ENCODE results near the gene RBKS. TPM values are rescaled to one million over a fixed set of nuclear protein-coding genes. Genes with fewer than 3 reads are reported as not detected.

RBKS gene
- total RNA-seq, result 0.33 and 0.86 TPM in 2 replicates

DNA sequence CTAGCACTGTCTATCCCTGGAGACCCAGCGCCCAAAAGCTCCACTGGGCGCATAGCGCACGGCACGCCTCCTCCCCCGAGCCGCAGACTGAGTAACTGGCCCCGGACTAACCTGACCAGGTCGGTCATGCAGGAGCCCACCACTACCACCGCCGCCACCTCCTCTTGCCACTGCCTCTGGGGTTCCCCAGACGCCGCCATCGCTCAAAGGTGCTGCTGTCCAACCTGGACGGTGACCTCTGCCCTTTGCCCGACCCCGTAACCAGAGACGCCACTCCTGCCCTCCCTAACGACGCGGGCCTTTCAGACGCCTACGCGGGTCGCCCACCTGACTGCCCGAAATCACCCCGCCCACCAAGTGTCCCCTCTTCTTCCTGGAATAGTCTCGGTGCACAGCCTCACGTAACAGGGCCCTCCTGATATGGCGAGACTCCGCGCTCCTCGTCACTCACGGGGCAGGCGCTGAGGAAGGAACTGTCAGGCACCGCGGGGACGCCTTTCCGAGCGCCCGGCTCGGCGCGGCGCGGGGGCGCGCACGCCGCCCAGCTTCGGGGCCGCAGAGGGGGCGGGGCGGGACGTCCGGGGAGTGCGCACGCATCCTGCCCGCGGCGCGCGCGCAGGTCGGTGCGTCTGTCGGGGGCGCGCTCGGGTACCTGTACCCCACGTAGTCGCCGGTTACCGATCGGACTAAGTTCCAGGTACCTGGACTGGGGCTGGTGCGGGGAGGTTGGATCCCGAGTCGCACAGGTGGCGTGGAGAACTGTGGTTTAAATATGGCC lies at the start of gene RBKS, which contains the start of gene BABAM2:
Gene RBKS (minus strand): TSS at position 242 of the 778 bp plus-strand sequence. CDS start 42 bp downstream, at position 200.
Gene BABAM2 (plus strand): TSS at position 584 of the 778 bp plus-strand sequence. CDS start 3,828 bp downstream, outside the sequence.

DNA sequence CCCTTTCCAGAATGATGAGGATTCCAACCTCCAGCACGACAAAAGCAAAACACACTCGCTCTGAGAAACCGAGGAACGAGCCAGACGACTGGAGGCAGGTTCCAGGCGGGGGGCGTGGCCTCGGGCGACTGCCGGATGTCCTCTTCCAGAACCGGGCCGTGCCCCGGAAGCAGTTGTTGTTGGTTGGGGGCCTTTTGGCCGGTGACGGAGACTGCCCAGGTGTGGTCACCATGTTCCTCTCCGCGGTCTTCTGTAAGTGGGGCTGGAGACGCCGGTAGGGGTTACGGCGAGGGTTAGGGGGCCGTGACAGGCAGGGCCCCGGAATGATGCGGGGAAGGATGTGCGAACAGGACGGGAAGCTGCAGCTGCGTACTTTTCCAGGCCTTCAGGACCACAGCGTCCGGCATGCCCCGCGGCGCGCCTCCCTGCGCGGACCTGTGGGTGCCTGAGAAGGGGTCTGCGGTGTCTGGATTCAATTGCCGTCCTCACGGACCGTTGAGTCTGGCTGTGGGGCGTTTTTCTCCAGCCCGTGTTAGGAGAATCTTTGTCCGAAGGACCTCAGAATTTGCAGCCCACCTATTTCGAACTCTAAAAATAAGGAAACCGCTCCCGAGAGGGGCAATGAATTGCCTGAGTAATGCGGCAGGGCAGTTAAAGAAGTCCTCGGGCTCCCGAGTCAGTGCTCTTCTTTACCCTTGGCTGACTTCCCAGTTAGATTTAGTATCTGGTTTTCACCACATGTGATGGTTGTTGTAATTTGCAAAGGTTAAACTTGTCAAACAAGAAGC lies 118.4 kb downstream of the RBKS start, which contains the start of gene MRPL33:
Gene MRPL33 (plus strand): TSS at position 172 of the 788 bp plus-strand sequence. CDS start 59 bp downstream, at position 231.

Other genes with a start within 250 kb of the RBKS start
- gene SUPT7L, start 226.8 kb downstream of the RBKS start, total RNA-seq, result 26.6 and 41.2 TPM in 2 replicates
- 26.1 and 33.8 TPM in 2 replicates for gene SLC4A1AP, start 226.5 kb downstream of the RBKS start, total RNA-seq
- gene MRPL33, start 118.7 kb downstream of the RBKS start, total RNA-seq, result 76.3 and 105 TPM in 2 replicates
- gene BABAM2, start 342 bp upstream of the RBKS start, total RNA-seq, result 24.5 and 28.1 TPM in 2 replicates

All from vein endothelial cell (primary cell).